Omental fat pad (tissue), 4 donors: Measurements from ENCODE around the gene TMEM181. TPM values are rescaled to one million over a fixed set of nuclear protein-coding genes. Genes with fewer than 3 reads are reported as not detected.
"Not testable (repeated sequence)": the region's sequence is repeated elsewhere in the genome, so short reads cannot be mapped to it uniquely, and the experiment has no call there.

Experiments used
- ATAC-seq: fragments of 150-250 bp; one replicate; pipeline ENCODE4 v1.9.1; 2016; ENCODE audit warnings: mild to moderate bottlenecking, moderate library complexity; ENCODE audit not compliant: low FRiP score
- DNase-seq: peaks from one replicate; pipeline ENCODE4 v3.0.0-alpha.2; 2019; ENCODE audit warnings: low spot score
- total RNA-seq, 4 donors: library from RNA; depleted of rRNA; stranded (reverse); fragments of >200 nt; gene quantifications; one replicate each; pipeline ENCODE4 v1.1.0, GENCODE V29; 2016
- TF ChIP-seq, protein P1 (sequence below), 3 donors: fragments of 450-650 bp; IDR thresholded peaks; one replicate each; pipeline ENCODE4 v1.5.1; 2016 to 2017; ENCODE audit warnings: antibody characterized with exemption in 3 of 3, mild to moderate bottlenecking in 3 of 3, moderate library complexity in 2 of 3

The TMEM181 gene
- total RNA-seq, 4 donors from 2014 or later = 16.1 to 27.6 (median 20.6) TPM

DNA sequence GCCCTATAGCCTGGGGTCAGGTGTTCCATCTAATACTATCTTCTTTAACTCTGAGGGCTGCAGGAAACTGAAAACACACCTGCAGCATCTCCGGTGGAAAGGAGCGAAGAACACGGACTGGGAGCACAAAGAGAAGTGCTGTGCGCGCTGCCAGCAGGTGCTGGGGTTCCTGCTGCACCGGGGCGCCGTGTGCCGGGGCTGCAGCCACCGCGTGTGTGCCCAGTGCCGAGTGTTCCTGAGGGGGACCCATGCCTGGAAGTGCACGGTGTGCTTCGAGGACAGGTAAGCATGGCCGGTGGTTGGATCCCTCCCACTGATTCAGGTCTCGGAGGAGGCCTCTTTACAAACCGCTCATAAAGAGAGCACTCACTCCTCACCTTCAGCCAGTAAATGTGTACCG lies 105.4 kb downstream of the TMEM181 start:
- no peak for DNase-seq
- ATAC-seq = no peak
- TF ChIP-seq, protein P1, sequence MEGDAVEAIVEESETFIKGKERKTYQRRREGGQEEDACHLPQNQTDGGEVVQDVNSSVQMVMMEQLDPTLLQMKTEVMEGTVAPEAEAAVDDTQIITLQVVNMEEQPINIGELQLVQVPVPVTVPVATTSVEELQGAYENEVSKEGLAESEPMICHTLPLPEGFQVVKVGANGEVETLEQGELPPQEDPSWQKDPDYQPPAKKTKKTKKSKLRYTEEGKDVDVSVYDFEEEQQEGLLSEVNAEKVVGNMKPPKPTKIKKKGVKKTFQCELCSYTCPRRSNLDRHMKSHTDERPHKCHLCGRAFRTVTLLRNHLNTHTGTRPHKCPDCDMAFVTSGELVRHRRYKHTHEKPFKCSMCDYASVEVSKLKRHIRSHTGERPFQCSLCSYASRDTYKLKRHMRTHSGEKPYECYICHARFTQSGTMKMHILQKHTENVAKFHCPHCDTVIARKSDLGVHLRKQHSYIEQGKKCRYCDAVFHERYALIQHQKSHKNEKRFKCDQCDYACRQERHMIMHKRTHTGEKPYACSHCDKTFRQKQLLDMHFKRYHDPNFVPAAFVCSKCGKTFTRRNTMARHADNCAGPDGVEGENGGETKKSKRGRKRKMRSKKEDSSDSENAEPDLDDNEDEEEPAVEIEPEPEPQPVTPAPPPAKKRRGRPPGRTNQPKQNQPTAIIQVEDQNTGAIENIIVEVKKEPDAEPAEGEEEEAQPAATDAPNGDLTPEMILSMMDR (IDR thresholded peaks at IDR 0.05) = no peak

DNA sequence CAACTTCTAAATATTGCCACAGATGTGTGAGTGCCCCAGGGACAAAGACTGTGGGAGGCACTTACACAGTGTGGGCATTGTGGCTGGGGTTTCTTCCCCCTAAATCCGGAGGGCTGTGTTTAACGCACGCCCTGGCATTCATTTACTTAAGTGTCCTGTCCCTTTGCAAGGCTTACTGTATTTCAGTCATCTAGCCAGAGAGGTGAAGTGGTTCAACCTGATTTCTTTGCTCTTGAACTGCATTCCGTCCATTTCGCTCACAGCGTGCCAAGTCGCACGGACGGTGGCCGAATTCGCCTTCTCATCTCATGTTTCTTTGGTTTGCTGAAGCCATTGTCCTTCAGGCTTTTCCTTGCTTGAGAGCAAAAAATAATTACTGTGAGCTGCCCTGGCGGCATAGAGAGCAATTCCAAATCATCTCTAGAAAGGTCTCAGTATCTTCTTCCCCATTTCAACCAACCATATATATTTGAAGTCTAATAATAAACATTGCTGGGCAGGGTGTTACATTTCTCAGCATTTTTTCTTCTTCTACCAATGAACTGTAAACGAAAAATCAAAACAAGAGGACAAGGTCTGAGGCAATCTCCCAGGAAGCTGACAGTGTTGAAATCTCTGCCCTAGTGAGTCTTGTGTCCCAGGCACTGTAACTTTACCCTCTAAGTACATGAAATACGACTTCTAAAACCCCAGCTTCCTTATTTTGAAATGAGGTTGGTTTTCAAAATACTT lies 106.9 kb downstream of the TMEM181 start:
- TF ChIP-seq, protein P1 (IDR thresholded peaks at IDR 0.05) = no peak
- DNase-seq (no peak), ATAC-seq (no peak)

DNA sequence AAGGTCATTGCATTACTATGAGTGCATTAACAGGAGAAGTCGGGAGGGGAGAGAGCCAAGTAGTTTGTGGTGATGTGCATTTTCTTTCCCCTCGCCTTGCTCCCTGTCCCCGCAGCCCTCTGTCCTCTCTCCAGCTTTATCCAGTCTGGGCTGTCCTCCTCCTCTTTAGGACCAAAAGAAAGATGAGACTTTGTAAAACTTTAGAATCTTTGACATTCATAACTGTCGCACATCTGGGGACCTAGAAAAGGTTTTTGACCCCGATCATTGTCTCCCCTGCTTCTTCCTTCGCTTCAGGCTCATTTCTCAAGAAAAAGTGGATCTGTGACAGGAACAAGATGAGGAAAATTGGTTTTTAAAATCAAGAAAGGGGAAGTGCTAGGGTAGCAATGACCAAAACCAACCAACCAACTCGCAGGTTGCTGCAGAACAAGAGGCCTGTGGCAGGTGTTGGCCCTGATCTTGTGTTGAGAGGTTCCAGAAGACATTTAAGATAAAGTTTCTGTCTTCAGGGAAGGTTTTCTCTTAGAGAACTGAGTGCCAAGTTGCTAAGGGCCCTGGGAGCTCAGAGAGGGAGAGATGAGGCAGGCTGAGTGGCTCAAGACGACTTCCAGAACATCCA lies 107.6 kb downstream of the TMEM181 start:
- TF ChIP-seq, protein P1 (IDR thresholded peaks at IDR 0.05) = no peak
- ATAC-seq = no peak
- no peak for DNase-seq

DNA sequence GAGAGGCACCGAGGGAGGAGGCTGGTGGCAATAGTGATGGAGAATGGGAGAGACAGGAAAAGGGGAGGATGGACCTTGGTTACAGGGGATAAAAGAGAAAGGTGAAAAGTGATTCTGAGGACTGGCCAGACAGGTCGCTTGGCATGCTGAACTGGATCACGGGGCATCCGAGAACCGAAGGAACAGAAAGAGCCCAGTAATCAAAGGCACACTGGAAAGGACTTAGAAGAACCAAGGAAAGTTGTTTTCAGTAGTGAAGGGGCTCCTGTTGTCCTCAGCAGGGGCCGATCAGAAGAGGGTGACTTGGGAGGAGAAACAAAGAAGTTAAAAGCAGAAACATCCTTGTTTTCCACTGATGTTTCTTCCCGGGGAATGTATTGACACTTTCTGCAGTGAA lies 108.8 kb downstream of the TMEM181 start:
- no peak for DNase-seq
- ATAC-seq = no peak
- TF ChIP-seq, protein P1 (IDR thresholded peaks at IDR 0.05) = no peak

DNA sequence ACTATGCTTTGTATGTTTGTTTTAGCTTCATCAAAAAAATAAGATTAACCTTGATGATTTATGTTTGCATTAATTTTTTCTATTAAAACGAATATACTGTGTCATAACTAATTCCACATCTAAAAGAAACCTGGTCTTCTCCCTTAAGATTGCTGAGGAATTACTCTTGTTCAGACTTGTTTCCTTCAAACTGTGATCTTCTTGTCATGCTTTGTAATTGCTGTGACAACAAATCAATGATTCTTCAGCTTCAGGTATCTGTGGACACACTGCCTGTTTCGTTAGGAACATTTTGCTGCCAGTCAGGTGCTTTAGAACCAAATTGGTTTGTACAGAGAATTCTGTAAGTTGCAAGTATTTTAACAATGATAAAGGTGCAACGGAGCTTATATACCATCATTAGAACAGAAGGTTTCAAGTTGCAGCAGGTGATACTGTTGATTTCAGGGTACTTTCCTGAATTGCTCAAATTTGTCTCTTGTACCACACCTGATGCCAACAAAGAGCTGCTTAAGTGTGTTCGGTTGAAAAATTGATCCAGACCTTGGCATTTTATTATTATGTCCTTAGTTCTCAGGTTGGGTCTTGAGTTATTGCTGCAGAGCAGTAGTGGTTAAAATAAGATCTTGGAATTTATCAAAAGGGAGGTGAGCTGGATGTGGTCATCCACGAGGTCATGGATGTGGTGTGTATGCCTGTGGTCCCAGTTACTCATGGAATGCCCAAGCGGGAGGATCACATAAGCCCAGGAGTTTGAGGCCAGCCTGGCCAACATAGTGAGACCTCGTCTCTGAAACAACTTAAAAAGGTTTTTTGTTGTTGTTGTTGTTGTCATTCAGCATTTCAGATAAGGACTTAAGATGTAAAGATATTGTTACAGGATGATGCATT lies 109.5 kb downstream of the TMEM181 start:
- DNase-seq (no peak), ATAC-seq (no peak)
- TF ChIP-seq, protein P1 (IDR thresholded peaks at IDR 0.05) = no peak

DNA sequence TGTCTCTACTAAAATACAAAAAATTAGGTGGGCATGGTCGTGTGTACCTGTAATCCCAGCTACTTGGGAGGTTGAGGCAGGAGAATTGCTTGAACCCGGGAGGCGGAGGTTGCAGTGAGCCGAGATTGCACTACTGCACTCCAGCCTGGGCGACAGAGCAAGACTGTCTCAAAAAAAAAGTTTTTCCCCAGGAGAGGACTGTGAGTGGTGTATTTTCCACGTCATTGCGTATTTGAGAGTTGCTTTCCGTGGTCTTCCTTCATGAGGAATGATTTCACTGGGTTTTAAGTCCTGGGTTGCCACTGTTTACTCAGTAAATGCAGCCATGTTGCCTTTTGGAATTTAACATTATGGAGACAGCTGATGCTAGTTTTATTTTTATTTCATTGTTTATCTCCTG lies 112.2 kb downstream of the TMEM181 start:
- not testable (repeated sequence) for ATAC-seq

DNA sequence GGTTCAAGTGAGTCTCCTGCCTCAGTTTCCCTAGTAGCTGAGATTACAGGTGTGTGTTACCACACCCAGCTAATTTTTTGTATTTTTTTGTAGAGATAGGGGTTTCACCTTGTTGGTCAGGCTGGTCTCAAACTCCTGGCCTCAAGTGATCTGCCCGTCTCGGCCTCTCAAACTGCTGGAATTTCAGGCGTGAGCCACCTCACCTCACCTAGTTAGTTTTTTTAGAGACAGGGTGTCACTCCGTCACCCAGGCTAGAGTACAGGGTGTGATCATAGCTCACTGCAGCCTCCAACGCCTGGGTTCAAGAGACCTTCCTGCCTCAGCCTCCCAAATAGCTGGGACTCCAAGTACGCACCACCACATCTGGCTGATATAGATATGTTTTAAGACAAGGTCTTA lies 112.8 kb downstream of the TMEM181 start:
- TF ChIP-seq, protein P1 (IDR thresholded peaks at IDR 0.05) = no peak
- ATAC-seq (no peak), DNase-seq (no peak)

More for the DNA sequence above, 112.2 kb downstream of the TMEM181 start:
- DNase-seq = not testable (repeated sequence)
